ENCODE measurements around the gene LHX6.

The LHX6 gene

DNA sequence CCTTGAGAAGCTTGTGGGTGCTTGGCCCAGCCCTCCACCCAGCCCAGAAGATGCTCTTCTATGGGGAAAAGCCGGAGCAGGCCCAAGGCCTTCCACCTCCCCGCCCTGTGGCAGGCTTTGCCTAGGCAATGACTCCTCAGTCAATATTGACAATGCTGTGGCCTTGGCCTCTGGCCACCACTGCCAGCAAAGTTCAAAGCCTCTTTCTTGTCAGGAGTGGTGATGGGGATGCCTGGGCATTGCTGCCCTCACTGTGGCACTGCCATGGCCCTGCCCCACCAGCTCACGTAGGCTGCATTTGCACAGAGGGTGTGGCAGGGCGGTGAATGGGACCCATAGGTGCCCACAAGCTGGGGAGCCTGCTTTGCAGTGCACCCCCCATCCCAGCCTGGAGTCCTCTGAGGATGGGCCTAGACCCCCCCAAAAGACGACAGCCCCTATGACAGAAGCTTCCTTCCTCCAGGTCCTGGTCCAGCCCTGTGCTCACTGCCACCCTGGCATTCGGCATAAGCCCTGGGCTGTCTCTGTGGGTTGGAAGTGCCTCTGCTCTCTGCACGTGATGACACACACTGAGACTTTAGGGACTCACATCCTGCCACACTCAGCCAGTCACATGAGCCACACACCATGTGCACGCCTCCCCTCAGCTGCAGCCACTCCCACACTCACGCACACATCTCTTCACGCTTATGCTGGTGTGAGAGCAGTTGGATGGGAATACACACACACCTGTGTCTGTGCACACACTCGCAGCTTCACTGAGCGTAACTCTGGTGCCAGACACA lies 38.0 kb downstream of the LHX6 start:
- TF ChIP-seq CTCF (conservative IDR thresholded peaks at IDR 0.05): peak; percentile 25; the same call in 1 of the 2 replicates
- H3K27ac ChIP-seq: peak overlapping the region; percentile 46; the same call in 1 of the 2 replicates

DNA sequence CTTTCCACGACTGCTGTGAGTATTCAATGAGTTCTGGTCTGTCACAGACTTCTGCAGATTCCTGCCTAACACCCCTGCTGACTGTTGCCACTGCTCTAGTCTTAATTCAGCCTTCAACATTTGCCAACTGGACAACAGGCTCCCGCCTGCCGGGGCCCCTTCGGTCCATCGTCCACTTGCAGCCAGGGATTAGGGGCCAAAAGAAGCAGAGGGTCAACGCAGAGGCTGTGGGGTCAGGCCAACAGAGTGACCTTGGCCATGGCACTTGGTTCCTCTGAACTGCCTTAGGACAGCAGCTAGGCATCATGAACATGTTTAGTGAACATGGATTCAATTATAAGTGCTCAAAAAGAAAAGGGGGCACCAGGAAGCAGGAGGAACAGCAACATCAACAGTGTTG lies 40.4 kb downstream of the LHX6 start:
- no peak for TF ChIP-seq CTCF (conservative IDR thresholded peaks at IDR 0.05)
- H3K27ac ChIP-seq: no peak overlapping the region

DNA sequence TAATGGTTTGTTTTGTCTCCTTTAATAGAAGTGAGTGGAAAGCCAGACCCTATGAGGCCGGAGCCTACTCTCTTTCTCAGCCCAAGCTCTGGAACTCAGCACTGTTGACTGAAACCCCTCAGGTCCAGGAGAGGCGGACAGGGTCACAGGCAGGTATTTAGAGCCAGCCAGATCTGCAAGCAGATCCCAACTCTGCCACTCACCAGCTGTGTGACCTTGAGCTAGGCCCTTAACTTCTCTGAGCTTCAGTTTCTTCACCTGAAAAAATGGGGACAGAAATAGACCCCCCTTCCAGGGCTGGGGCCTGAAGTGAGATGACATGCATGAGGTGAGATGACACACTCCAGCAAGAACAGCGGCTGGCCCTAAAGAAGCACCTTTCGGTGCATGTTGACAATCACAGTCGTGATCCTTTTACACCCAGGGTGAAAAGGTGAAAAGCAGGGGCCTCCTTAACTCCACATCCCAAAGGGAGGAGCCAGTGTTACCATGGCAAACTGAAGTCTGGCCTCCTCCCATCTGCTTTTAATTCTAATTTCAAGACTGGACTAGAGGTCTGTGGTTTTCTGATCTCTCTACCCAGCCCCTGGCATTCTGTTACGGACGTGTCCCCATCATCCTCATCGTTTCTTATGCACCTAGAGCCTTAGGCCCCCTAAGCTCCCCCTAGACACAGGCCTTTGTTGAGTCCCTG lies 41.8 kb downstream of the LHX6 start:
- TF ChIP-seq CTCF (conservative IDR thresholded peaks at IDR 0.05): no peak
- no peak overlapping the region for H3K27ac ChIP-seq

GRCh38 chr9:122186301-122186700 lies 42.5 kb downstream of the LHX6 start:
- TF ChIP-seq CTCF (conservative IDR thresholded peaks at IDR 0.05): no peak
- no peak overlapping the region for H3K27ac ChIP-seq

DNA sequence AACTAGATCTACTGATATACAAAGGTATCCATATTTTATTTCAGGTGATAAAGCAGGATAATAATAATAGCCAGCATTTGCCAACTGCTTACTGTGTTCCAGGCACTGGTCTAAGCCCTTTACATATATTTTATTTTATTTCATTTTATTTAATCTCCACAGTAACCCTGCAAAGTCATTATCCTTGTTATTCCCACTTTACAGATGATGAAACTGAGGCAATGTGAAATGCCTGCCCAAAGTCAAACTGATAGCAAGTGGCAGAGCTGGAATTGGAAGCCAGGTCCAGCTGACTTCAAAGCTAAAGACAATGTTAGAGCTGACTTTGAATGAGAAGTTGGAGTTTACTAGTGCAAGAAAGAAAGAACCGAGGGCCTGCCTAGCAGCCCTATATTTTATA lies 44.2 kb downstream of the LHX6 start:
- no peak overlapping the region for H3K27ac ChIP-seq
- no peak for TF ChIP-seq CTCF (conservative IDR thresholded peaks at IDR 0.05)

GRCh38 chr9:122183501-122183900 lies 45.3 kb downstream of the LHX6 start:
- no peak for TF ChIP-seq CTCF (conservative IDR thresholded peaks at IDR 0.05)
- H3K27ac ChIP-seq: no peak overlapping the region

DNA sequence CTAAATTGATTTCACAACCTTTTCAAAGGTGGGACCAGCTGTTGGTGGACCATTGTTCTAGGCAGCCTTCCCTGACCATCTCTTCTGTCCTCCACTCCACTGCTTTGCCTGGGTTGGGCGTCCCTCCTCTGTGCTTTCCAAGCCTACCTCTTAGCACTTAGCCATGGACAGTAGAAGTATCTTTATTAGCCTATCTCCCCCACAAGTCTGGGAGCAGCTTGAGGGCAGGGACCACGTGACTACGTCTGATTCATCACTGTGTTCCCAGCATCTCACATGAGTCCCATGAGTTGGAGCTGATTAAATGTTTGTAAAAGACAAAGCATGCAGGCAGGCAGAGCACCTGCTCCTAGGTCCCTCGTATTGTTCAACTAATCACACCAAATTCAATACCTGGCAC lies 48.1 kb downstream of the LHX6 start:
- no peak overlapping the region for H3K27ac ChIP-seq
- TF ChIP-seq CTCF (conservative IDR thresholded peaks at IDR 0.05): no peak

Data from VCaP (cell line).